ENCODE data around the gene RUNX3.

GRCh38 chr1:24858277-24858676 is 71.8 kb downstream of the RUNX3 start:
- no peak for TF ChIP-seq CTCF (IDR thresholded peaks at IDR 0.05)
- TF ChIP-seq POLR2A (IDR thresholded peaks at IDR 0.05), result no peak

Data from thyroid gland (tissue), 4 donors.